HG02571 (cell line): ENCODE data around the gene PMP22.

ENCODE experiments used
- ATAC-seq: cut with Tn5 transposase; IDR thresholded peaks from one replicate; pipeline ENCODE4 v1.9.1; 2021; ENCODE audit warnings: mild to moderate bottlenecking, moderate library complexity; ENCODE audit not compliant: unreplicated experiment

The PMP22 gene

GRCh38 chr17:15278380-15278779 is 13.3 kb upstream of the PMP22 start:
- no peak for ATAC-seq

GRCh38 chr17:15274017-15274416 is 8.9 kb upstream of the PMP22 start:
- no peak for ATAC-seq

- no peak for ATAC-seq
Measured at GRCh38 chr17:15273141-15273793, 8.1 kb upstream of the PMP22 start.

GRCh38 chr17:15271741-15272140 is 6.6 kb upstream of the PMP22 start:
- ATAC-seq, result no peak

GRCh38 chr17:15270628-15271381 is 5.7 kb upstream of the PMP22 start:
- ATAC-seq, result no peak

- ATAC-seq, result no peak
Measured at GRCh38 chr17:15269780-15270089, 4.6 kb upstream of the PMP22 start.

GRCh38 chr17:15269087-15269779 is 4.1 kb upstream of the PMP22 start:
- ATAC-seq, result no peak

GRCh38 chr17:15268461-15268860 is 3.3 kb upstream of the PMP22 start:
- no peak for ATAC-seq

GRCh38 chr17:15267996-15268395 is 2.9 kb upstream of the PMP22 start:
- ATAC-seq, result no peak

- ATAC-seq, result no peak
Measured at GRCh38 chr17:15266325-15267125, 1.4 kb upstream of the PMP22 start.

- no peak for ATAC-seq
Measured at GRCh38 chr17:15264542-15264941, 584 bp downstream of the PMP22 start.

GRCh38 chr17:15263680-15264079 is 1.4 kb downstream of the PMP22 start:
- no peak for ATAC-seq

GRCh38 chr17:15263206-15263579 is 1.9 kb downstream of the PMP22 start:
- ATAC-seq, result no peak

- no peak for ATAC-seq
Measured at GRCh38 chr17:15262291-15263205, 2.6 kb downstream of the PMP22 start.

- no peak for ATAC-seq
Measured at GRCh38 chr17:15261802-15262290, 3.3 kb downstream of the PMP22 start.

GRCh38 chr17:15261258-15261801 is 3.8 kb downstream of the PMP22 start:
- ATAC-seq, result no peak

- ATAC-seq, result no peak
Measured at GRCh38 chr17:15260376-15261257, 4.5 kb downstream of the PMP22 start.

- ATAC-seq, result no peak
Measured at GRCh38 chr17:15257796-15258512, 7.2 kb downstream of the PMP22 start.
